GM19438 (cell line): ENCODE measurements around the gene LYAR.

Source experiments
- ATAC-seq: cut with Tn5 transposase; IDR thresholded peaks from one replicate; pipeline ENCODE4 v1.9.1; 2021; ENCODE audit warnings: low read depth; ENCODE audit not compliant: unreplicated experiment

The LYAR gene

GRCh38 chr4:4225915-4226605 lies 63.9 kb downstream of the LYAR start:
- no peak for ATAC-seq
